GM18498 (cell line): ENCODE results near the gene SSBP3.

Source experiments
- ATAC-seq: cut with Tn5 transposase; IDR thresholded peaks from one replicate; pipeline ENCODE4 v1.9.1; 2021; ENCODE audit warnings: mild to moderate bottlenecking, moderate library complexity; ENCODE audit not compliant: unreplicated experiment

Gene SSBP3

GRCh38 chr1:54199151-54199764 lies 206.9 kb downstream of the SSBP3 start:
- peak; percentile 3 for ATAC-seq

- ATAC-seq, result no peak
These were observed 212.7 kb downstream of the SSBP3 start for GRCh38 chr1:54193453-54193852.

DNA sequence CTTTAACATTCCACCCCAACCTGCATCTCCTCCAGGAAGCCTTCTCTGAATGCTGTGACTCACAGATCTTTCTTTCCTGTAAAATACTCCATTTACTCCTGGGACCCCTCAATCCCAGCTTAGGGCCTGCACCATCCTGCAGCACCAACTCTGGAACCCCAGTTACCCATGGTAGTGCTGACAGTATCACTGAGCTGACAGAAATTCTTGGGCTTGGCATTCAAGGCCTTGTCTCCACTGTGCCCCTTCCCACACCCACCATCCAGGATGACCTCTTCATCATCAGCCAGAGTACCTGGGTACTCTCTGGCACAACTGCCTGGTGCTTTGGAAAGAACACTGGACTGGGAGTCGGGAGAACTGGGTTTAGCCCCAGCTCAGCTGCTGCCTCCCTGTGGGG lies 214.7 kb downstream of the SSBP3 start:
- no peak for ATAC-seq

DNA sequence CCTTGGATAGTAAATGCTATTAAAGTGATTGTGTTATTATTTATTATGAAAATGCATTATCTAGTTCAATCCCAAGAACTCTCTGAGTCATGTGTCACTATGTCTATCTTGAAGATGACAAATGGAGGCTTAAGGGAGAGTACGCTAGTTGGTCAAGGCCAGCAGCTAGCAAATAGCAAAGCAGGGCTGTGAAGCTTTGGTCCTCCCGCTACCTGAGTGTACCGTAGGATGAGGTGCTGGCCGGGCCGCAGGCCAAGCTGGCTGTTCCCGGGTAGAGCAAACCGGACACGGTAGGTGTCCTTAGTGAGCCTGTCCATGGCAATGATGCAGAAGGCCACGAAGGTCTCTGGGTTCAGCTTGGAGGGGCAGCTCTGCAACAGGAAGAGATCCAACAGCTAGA lies 215.7 kb downstream of the SSBP3 start:
- ATAC-seq, result no peak

DNA sequence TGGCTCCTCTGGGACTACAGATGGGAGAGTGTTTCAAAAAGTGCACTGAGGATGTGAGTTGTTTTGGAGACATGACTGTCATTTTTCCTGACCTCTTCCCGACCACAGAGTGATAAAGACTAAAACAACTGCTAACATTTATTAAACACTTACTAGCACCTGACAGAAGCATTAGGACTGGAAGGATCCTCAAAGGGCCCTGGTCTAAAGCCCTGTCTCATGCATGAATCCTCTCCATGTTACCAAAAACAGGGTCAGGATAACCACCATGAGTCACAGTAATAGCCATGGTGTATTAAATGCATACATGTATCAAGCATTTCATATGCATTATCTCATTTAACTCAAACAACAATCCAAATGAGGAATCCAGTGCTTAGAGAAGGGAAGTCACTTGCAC lies 217.9 kb downstream of the SSBP3 start:
- ATAC-seq, result no peak

DNA sequence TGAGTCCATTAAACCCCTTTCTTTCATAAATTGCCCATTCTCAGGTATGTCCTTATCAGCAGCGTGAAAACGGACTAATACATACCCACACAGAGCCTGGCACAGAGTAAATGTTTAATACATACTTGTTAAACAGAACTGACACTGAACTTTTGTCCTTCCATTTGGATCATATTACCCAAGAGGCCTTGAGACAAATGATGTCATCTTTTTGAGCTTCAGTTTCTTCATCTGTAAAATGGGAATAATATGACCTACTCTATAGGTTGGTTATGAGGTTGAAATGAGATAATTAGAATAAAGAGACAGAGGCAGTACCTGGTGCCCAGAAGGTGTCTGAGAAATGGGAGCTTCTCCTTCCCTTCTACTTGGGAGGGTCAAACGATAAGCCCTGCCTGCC lies 220.1 kb downstream of the SSBP3 start:
- no peak for ATAC-seq

DNA sequence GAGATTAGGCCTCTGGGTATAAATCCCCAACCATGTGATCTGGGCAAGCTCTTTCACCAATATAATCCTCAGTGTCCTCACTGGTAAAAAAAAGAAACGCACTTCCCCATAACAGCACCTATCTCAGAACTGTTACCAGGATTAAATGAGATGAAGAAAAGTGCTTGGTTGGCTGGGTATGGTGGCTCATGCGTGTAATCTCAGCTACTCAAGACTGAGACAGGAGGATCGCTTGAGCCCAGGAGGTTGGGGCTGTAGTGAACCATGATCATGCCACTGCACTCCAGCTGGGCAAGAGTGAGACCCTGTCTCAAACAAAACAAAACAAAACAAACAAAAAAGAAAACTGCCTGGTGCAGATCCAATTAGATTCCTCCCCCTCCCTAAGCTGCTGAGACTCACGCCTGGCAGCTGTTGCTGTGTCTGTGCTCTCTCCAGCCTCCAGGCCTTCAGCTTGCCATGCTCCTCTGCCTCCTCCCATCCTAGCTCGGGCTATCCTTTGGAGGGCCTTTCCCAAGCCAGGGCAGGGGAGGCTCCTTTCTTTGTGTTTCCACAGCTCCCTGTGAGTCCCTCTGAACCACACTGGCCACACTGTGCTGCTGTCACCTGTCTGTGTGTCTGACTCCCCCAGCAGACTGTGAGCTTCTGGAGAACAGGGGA lies 225.4 kb downstream of the SSBP3 start:
- no peak for ATAC-seq

GRCh38 chr1:54178296-54179070 lies 227.7 kb downstream of the SSBP3 start:
- ATAC-seq, result no peak

GRCh38 chr1:54177726-54178125 lies 228.5 kb downstream of the SSBP3 start:
- no peak for ATAC-seq

DNA sequence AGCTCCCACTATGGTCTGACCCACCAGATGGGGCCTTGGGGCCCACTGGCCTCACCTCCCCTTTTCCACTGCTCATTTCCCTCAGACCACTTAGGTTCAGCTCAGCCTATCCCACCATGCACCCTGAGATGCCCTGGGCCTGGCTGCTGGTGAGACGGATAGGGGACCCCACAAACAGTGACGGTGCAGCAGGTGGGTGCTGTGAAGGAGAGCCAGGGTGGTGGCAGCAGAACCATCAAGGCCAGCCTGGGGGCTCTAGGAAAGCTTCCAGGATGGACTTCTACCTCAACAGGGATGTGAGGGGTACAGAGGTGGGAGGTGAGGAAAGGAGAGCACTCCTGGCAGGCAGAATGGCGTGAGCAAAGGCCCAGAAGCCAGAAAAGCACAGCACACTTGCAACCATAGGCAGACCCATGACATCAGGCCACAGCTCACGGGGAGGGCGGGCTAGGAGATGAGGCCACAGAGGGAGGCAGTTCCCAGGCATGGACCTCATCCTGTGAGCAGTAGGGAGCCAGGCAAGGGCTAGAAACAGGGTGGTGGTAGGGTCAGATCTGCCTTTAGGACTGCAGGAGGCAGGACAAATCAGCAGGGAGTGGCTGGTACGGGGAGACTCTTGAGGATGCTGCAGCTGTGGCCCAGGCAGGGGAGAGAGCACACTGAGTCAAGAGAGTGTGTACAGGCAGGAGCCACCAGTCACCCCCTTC lies 229.4 kb downstream of the SSBP3 start:
- no peak for ATAC-seq
